NCI-H345 treated with DMSO at 0.1 percent for 48 hours (cell line): ENCODE results near the gene KIF17.

ENCODE experiments used
- DNase-seq: peaks from one replicate; lab custom pipeline; 2025; ENCODE audit not compliant: unreplicated experiment; lab: John Stamatoyannopoulos, UW

The KIF17 gene

GRCh38 chr1:20632386-20632785, 85.4 kb downstream of the KIF17 start:
- no peak for DNase-seq

GRCh38 chr1:20630729-20631128, 87.1 kb downstream of the KIF17 start:
- DNase-seq = no peak

- no peak for DNase-seq
Measured at GRCh38 chr1:20626524-20626923, 91.3 kb downstream of the KIF17 start.

- no peak for DNase-seq
Measured at GRCh38 chr1:20626098-20626427, 91.7 kb downstream of the KIF17 start.

GRCh38 chr1:20625176-20626097, 92.4 kb downstream of the KIF17 start:
- no peak for DNase-seq

- no peak for DNase-seq
Measured at GRCh38 chr1:20624709-20625108, 93.1 kb downstream of the KIF17 start.

GRCh38 chr1:20621012-20621411, 96.8 kb downstream of the KIF17 start:
- DNase-seq = no peak

GRCh38 chr1:20619999-20620398, 97.8 kb downstream of the KIF17 start:
- no peak for DNase-seq

- no peak for DNase-seq
Measured at GRCh38 chr1:20618550-20618949, 99.3 kb downstream of the KIF17 start.

- DNase-seq = no peak
Measured at GRCh38 chr1:20616847-20617487, 100.8 kb downstream of the KIF17 start.

- no peak for DNase-seq
Measured at GRCh38 chr1:20615946-20616846, 101.6 kb downstream of the KIF17 start.

GRCh38 chr1:20614131-20614579, 103.7 kb downstream of the KIF17 start:
- DNase-seq = no peak
